T-helper 1 cell (primary cell): ENCODE results near the gene SLC24A3.
"Not testable (repeated sequence)": the region's sequence is repeated elsewhere in the genome, so short reads cannot be mapped to it uniquely, and the experiment has no call there.

Experiments used
- DNase-seq, 5 donors: peaks; one replicate each; pipeline ENCODE4 v3.0.0-alpha.2; 2012 to 2020

Gene SLC24A3

GRCh38 chr20:19601126-19601810 lies 388.8 kb downstream of the SLC24A3 start:
- DNase-seq, result no peak

GRCh38 chr20:19602675-19603375 lies 390.4 kb downstream of the SLC24A3 start:
- no peak for DNase-seq

GRCh38 chr20:19603376-19603750 lies 390.9 kb downstream of the SLC24A3 start:
- DNase-seq, result no peak

GRCh38 chr20:19605786-19606485 lies 393.5 kb downstream of the SLC24A3 start:
- no peak for DNase-seq

- DNase-seq, result no peak
These were observed 397.3 kb downstream of the SLC24A3 start for GRCh38 chr20:19609642-19610223.

GRCh38 chr20:19615629-19616028 lies 403.2 kb downstream of the SLC24A3 start:
- no peak for DNase-seq

GRCh38 chr20:19616081-19616480 lies 403.6 kb downstream of the SLC24A3 start:
- no peak for DNase-seq

- DNase-seq, result no peak
These were observed 404.2 kb downstream of the SLC24A3 start for GRCh38 chr20:19616620-19617019.

- no peak for DNase-seq
These were observed 404.8 kb downstream of the SLC24A3 start for GRCh38 chr20:19617256-19617655.

- DNase-seq, result no peak
These were observed 406.3 kb downstream of the SLC24A3 start for GRCh38 chr20:19618711-19619110.

- no peak for DNase-seq
These were observed 407.5 kb downstream of the SLC24A3 start for GRCh38 chr20:19619904-19620430.

GRCh38 chr20:19620446-19620845 lies 408.0 kb downstream of the SLC24A3 start:
- no peak for DNase-seq

GRCh38 chr20:19621072-19621471 lies 408.6 kb downstream of the SLC24A3 start:
- DNase-seq, result no peak

- DNase-seq, result no peak
These were observed 412.0 kb downstream of the SLC24A3 start for GRCh38 chr20:19624221-19624965.

- no peak for DNase-seq
These were observed 413.0 kb downstream of the SLC24A3 start for GRCh38 chr20:19625426-19625825.

GRCh38 chr20:19626896-19627295 lies 414.5 kb downstream of the SLC24A3 start:
- DNase-seq, result no peak

GRCh38 chr20:19628570-19629134 lies 416.2 kb downstream of the SLC24A3 start:
- peak in 2 of 5 donors; percentile 7 to 64 for DNase-seq

- DNase-seq, result no peak
These were observed 419.0 kb downstream of the SLC24A3 start for GRCh38 chr20:19631410-19631809.

GRCh38 chr20:19633985-19634384 lies 421.5 kb downstream of the SLC24A3 start:
- no peak for DNase-seq

GRCh38 chr20:19639471-19640045 lies 427.1 kb downstream of the SLC24A3 start:
- DNase-seq, result not testable (repeated sequence)

- DNase-seq, result no peak
These were observed 430.4 kb downstream of the SLC24A3 start for GRCh38 chr20:19642860-19643259.

- DNase-seq, result no peak
These were observed 431.6 kb downstream of the SLC24A3 start for GRCh38 chr20:19644085-19644484.
